GM21737 (cell line): ENCODE data around the gene FAM177A1.
"Not testable (repeated sequence)": the region's sequence is repeated elsewhere in the genome, so short reads cannot be mapped to it uniquely, and the experiment has no call there.

ENCODE experiments used
- ATAC-seq: cut with Tn5 transposase; IDR thresholded peaks from one replicate; pipeline ENCODE4 v1.9.1; 2021; ENCODE audit warnings: mild to moderate bottlenecking, moderate library complexity; ENCODE audit not compliant: unreplicated experiment

The FAM177A1 gene

GRCh38 chr14:35046048-35046750 is at the start of gene FAM177A1:
TSS of gene FAM177A1 (plus strand) at chr14:35046272. CDS start at chr14:35046464, 192 bp downstream.
- ATAC-seq: peak; percentile 95

DNA sequence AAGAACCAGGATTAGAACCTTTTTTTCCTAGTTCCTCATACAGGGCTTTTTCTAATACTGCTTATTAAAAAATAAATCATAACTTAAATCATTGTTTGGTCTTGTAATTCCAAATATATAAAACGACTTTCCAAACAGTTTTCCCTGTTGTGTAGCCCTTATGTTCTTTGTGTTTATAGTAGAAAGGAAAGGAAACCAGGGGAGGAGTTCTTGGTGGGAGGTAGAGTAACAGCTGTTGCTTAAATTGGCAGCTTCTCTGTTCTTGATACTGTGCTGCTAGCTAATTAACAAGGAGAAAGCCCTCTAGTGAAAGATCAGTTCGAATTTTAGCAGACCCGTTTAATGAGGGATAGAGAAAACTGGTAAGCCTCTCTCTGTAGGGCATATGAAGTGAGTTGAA is 48.3 kb upstream of the FAM177A1 start:
- no peak for ATAC-seq

- ATAC-seq: no peak
These were observed 46.6 kb upstream of the FAM177A1 start for GRCh38 chr14:34999500-34999899.

DNA sequence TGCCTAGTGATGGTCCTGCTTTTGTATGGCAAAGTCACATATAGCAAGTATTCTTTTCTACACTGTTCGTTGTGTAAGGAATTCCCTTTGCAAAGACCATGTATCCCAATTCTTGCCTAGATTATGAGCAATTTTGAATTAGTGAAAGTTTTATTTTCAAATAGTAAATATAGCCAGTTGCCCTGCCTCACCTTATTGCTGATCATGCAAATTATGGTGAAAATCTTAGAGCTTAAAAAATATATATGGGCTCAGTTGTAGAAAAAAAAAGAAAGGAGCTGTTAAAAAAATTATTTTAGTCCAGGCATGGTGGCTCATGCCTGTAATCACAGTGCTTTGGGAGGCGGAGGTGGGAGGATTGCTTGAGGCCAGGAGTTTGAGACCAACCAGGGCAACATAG is 44.5 kb upstream of the FAM177A1 start:
- ATAC-seq: no peak

GRCh38 chr14:35004839-35005238 is 41.2 kb upstream of the FAM177A1 start:
- ATAC-seq: no peak

DNA sequence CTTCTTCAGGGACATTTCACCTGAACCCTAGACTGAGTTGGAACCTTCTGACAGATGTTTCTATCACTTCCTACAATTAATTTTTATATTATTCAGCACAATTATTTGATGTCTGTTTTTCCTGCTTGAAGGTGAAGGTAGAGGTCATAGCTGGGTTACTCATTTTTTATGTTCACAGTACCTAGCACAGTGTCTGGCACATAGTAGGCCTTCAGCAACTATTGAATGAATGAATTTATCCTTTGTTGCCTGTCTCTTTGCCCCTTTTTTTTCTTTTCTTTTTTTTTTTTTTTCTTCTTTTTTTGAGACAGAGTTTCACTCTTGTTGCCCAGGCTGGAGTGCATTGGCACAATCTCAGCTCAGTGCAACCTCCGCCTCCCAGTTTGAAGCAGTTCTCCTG is 29.5 kb upstream of the FAM177A1 start:
- ATAC-seq: no peak

GRCh38 chr14:35020713-35021112 is 25.4 kb upstream of the FAM177A1 start:
- no peak for ATAC-seq

GRCh38 chr14:35028435-35028834 is 17.6 kb upstream of the FAM177A1 start:
- ATAC-seq: no peak

DNA sequence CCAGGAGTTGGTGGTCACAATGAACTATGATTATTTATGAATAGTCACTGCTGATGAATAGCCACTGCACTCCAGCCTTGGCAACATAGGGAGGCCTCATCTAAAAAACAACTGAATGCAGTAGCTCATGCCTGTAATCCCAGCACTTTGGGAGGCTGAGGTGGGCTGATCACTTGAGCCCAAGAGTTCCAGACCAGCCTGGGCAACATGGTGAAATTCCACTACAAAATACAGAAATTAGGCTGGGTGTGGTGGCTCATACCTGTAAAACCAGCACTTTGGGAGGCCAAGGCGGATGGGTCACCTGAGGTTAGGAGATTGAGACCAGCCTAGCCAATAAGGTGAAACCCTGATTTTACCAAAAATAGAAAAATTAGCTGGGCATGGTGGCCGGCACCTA is 13.5 kb upstream of the FAM177A1 start:
- ATAC-seq: no peak

DNA sequence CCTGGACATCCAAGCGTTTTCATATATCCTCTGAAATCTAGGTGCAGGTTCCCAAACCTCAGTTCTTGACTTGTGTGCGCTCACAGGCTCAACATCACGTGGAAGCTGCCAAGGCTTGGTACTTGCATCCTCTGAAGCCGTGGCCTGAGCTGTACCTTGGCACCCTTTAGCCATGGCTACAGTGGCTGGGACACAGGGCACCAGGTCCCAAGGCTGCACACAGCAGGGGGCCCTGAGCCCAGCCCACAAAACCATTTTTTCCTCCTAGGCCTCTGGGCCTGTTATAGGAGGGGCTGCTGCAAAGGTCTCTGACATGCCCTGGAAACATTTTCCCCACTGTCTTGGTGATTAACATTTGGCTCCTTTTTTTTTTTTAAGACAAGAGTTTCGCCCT is 11.6 kb upstream of the FAM177A1 start:
- no peak for ATAC-seq

GRCh38 chr14:35034944-35035554 is 11.0 kb upstream of the FAM177A1 start:
- ATAC-seq: not testable (repeated sequence)

- ATAC-seq: not testable (repeated sequence)
These were observed 7.8 kb upstream of the FAM177A1 start for GRCh38 chr14:35038312-35038711.

DNA sequence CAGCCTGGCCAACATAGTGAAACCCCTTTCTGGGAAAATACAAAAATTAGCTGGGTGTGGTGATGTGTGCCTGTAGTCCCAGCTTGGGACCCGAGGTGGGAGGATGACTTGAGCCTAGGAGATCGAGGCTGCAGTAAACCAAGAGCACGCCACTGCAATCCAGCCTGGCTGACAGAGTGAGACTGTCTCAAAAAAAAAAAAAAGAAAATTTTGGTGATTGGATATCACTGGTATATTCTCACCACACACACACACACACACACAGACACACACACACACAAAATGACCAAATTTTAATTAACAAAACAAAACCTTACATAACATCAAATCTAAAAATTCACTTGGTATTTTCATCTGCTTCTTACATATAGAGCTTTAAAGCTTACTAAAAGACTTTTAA is 3.4 kb upstream of the FAM177A1 start:
- no peak for ATAC-seq

GRCh38 chr14:35043046-35043445 is 3.0 kb upstream of the FAM177A1 start:
- ATAC-seq: no peak

GRCh38 chr14:35044939-35045797 is 904 bp upstream of the FAM177A1 start:
- no peak for ATAC-seq

GRCh38 chr14:35045798-35046047 is 349 bp upstream of the FAM177A1 start:
- no peak for ATAC-seq

- peak; percentile 22 for ATAC-seq
These were observed 872 bp downstream of the FAM177A1 start for GRCh38 chr14:35046751-35047536.

DNA sequence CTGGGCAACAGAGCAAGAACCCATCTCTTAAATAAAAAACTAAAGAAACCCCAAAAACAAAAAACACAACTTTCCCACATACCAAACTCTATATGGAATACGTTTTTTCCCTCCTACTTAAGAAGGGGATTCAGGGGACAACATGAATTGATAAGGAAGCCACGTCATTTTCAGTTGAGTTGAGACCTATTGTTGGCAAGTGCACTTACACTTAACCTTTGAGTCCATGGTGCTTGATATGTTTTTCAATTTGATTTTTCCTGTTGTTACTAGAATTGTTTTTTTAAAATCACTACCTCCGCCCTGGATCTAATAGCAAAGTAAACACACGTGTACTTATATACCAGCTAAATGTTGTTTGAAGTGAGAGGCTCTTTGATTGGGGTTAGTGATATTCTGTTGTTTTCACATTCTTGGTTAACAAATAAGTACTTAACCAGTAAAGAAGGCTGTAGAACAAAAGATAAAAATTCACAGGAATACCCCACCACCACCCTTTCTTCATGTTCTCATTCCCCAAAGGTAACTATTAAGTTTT is 2.0 kb downstream of the FAM177A1 start:
- no peak for ATAC-seq

- ATAC-seq: no peak
These were observed 4.6 kb downstream of the FAM177A1 start for GRCh38 chr14:35050652-35051051.

- no peak for ATAC-seq
These were observed 5.7 kb downstream of the FAM177A1 start for GRCh38 chr14:35051796-35052195.

DNA sequence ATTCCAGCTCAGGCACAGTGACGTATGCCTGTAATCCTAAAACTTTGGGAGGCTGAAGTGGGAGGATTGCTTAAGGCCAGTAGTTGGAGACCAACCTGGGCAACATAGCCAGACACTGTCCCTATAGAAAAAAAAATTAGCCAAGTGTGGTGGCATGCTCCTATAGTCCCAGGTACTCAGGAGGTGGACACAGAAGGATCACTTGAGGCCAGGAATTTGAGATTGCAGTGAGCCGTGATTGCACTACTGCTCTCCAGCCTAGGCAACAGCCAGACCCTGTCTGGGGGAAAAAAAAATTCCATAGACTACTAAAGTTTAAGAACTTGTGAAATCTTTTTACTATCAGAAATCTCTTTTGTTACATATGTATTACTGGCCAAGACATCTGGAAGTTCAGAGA is 6.6 kb downstream of the FAM177A1 start:
- ATAC-seq: no peak
